ENCODE measurements around the gene SLC26A3. TPM values are rescaled to one million over a fixed set of nuclear protein-coding genes. Genes with fewer than 3 reads are reported as not detected.

Gene SLC26A3
- total RNA-seq, 2 donors from 2014 or later, result 0.91 to 3.3 TPM

GRCh38 chr7:107809179-107809578 is 6.2 kb upstream of the SLC26A3 start:
- no peak for DNase-seq (ENCODE audit: low spot score)
- Histone ChIP-seq H3K36me3 (no peaks in the 10 kb centered on the region), H3K27me3 (replicated peaks; ENCODE audit: insufficient read depth) (no peaks in the 10 kb centered on the region), H3K9me3 (no peaks in the 10 kb centered on the region), H3K27ac (no peak overlapping the region), H3K4me1 (replicated peaks) (peaks cover 6% of the 10 kb centered on the region), H3K4me3 (no peak overlapping the region)
- WGBS, result 90% methylated on average over 4 of the region's 4 CpGs
- no peak for TF ChIP-seq POLR2AphosphoS5 (IDR thresholded peaks at IDR 0.05)
- TF ChIP-seq CTCF (IDR thresholded peaks at IDR 0.05), result no peak
- no peak for TF ChIP-seq POLR2A (IDR thresholded peaks at IDR 0.05)
- intact Hi-C loops (cut with DNase I), result no loop called here

GRCh38 chr7:107799647-107800264 is 3.3 kb downstream of the SLC26A3 start:
- intact Hi-C loops (cut with DNase I), result no loop called here
- TF ChIP-seq CTCF (IDR thresholded peaks at IDR 0.05) (no peak), POLR2AphosphoS5 (IDR thresholded peaks at IDR 0.05) (peak; percentile 84)
- 24% methylated on average over 6 of the region's 6 CpGs for WGBS
- Histone ChIP-seq H3K36me3 (no peaks in the 10 kb centered on the region), H3K27me3 (replicated peaks; ENCODE audit: insufficient read depth) (no peaks in the 10 kb centered on the region), H3K9me3 (no peaks in the 10 kb centered on the region), H3K4me1 (replicated peaks) (no peaks in the 10 kb centered on the region), H3K27ac (peak overlapping the region; percentile 84 to 87), H3K4me3 (no peak overlapping the region)
- DNase-seq (ENCODE audit: low spot score), result peak; percentile 57

GRCh38 chr7:107792364-107792763 is 10.7 kb downstream of the SLC26A3 start:
- Histone ChIP-seq H3K4me1 (replicated peaks) (no peaks in the 10 kb centered on the region), H3K27ac (no peak overlapping the region), H3K36me3 (no peaks in the 10 kb centered on the region), H3K4me3 (no peak overlapping the region), H3K27me3 (replicated peaks; ENCODE audit: insufficient read depth) (no peaks in the 10 kb centered on the region), H3K9me3 (no peaks in the 10 kb centered on the region)
- intact Hi-C loops (cut with DNase I), result no loop called here
- WGBS, result 86% methylated on average over 6 of the region's 6 CpGs
- TF ChIP-seq POLR2A (IDR thresholded peaks at IDR 0.05) (no peak), CTCF (IDR thresholded peaks at IDR 0.05) (no peak), POLR2AphosphoS5 (IDR thresholded peaks at IDR 0.05) (no peak)
- DNase-seq (ENCODE audit: low spot score), result no peak

- H3K4me3 ChIP-seq, result no peak overlapping the region
- 70% methylated on average over 6 of the region's 6 CpGs for WGBS
- no peaks in the 10 kb centered on the region for H3K9me3 ChIP-seq
- intact Hi-C loops (cut with DNase I), result no loop called here
- no peaks in the 10 kb centered on the region for H3K36me3 ChIP-seq
- no peaks in the 10 kb centered on the region for H3K27me3 ChIP-seq (replicated peaks; ENCODE audit: insufficient read depth)
- no peak for DNase-seq (ENCODE audit: low spot score)
- no peak for TF ChIP-seq POLR2A (IDR thresholded peaks at IDR 0.05)
- H3K4me1 ChIP-seq (replicated peaks), result peaks cover 12% of the 10 kb centered on the region
- no peak overlapping the region for H3K27ac ChIP-seq
Measured at GRCh38 chr7:107789647-107790046, 13.4 kb downstream of the SLC26A3 start.

GRCh38 chr7:107788662-107789061 is 14.4 kb downstream of the SLC26A3 start:
- no peaks in the 10 kb centered on the region for H3K9me3 ChIP-seq
- H3K4me1 ChIP-seq (replicated peaks), result peaks cover 13% of the 10 kb centered on the region
- DNase-seq (ENCODE audit: low spot score), result no peak
- H3K36me3 ChIP-seq, result no peaks in the 10 kb centered on the region
- H3K4me3 ChIP-seq, result no peak overlapping the region
- TF ChIP-seq POLR2AphosphoS5 (IDR thresholded peaks at IDR 0.05) (no peak), CTCF (IDR thresholded peaks at IDR 0.05) (no peak), POLR2A (IDR thresholded peaks at IDR 0.05) (no peak)
- H3K27ac ChIP-seq, result no peak overlapping the region
- H3K27me3 ChIP-seq (replicated peaks; ENCODE audit: insufficient read depth), result no peaks in the 10 kb centered on the region
- 91% methylated on average over 3 of the region's 3 CpGs for WGBS
- intact Hi-C loops (cut with DNase I), result no loop called here
